Measurements from ENCODE around the gene BCCIP.

BCCIP gene

DNA sequence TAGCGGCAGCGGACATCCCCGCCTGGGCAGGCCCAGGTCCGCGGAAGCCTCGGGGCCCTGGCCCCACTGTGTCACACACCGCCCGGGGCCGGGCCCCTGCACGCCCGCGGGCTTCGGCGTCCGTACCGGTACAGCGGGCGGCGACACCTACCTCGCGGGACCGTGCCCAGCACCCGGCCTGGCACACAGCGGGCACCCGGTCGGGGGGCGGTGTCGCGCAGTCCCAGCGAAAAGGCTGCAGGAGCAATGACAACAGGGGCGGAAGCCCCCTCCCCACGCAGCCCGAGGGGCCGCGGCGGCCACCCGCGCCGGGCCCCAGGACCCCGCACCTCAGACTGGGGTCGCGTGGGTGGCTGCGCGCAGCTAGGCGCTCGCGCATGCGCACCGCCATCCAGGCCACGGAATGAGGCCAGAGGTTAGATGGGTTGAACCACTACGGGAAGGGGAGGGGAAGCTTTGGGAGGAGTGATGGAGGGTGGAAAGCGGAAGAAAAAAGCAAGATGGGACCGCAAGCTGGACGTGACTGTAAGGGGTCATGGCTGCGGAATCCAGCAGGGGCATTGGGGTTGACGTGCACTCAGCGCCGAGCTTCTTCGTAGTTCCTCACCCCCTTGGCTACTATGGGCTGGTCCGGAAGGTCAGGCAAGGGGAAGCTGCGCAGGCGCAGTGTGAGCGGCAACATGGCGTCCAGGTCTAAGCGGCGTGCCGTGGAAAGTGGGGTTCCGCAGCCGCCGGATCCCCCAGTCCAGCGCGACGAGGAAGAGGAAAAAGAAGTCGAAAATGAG lies at the start of gene BCCIP, which contains the start of gene UROS:
Gene BCCIP, plus strand, starts transcription at position 669 of the 785 bp plus-strand sequence. Its CDS starts 12 bp downstream, at position 681.
Gene UROS, minus strand, starts transcription at position 381 of the 785 bp plus-strand sequence. CDS start 6,759 bp downstream, outside the sequence.
- peak; percentile 83 for DNase-seq (ENCODE audit: low read depth)

DNA sequence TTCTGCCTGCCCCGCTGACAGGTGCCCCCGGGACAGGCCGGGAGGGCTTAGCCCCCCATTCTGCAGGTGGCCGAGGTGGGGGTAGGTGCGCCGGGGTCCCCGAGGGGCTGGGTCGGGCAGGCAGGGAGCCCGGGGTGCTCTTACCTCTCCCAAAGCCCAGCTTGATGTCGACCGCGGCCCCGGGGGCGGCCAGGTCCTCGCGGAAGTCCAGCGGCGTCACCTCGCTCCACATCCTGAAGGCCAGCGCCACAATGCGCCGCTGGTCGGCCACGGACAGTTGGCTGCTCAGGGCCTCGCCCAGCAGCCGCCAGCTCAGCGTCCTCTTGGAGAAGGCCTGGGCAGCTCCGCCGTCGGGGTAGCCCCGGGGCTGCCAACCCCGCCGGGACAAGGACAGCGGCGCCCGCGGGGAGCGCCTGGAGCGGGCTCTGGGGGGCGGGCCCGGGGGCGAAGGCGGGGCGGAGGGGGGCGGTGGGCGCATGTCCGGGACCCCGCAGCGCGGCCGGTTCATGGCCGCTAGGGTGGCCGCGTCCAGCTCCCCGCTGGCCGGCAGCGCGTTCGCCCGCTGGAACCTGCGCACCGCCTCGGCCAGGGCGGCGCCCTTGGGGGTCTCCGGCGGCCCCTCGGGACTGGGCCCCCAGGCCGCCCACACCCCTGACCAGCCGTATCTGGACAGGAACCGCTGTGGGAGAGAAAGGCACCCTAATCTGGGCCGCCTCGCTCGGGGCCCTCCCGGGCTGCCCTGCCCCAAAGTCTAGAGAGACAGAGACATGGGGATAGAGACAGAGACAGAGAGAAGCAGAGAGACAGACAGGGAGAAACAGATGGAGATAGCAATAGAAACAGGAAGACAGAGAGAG lies 49.4 kb upstream of the BCCIP start:
- DNase-seq (ENCODE audit: low read depth): no peak

DNA sequence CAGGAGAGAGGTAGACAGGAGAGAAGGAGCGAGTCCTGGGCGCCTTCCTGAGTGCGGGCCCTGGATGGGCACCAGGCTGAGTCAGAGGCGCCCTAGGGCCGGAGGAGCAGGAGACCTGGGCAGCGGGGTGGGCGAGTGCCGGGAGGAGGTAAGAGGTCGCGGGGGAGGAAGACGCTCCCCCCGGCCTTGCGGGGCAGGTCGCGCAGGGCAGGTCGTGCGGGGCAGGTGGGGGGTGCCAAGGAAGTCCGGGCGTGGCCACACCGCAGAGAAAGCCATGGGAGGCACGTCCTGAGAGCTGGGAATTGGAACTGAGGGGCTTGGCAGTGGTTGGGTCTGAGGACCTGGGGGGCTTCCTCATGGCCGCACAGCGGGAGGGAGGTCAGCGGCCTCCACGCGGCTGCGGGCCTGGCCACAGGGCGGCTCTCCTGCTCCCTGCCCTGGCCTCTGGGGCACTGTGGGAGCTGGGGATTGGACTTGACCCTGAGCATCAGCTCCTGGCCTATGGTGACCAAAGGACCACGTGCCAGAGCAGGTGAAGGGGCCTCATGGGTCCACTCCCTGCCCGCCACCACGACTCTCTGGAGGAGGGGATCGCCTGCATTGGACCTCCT lies 48.7 kb upstream of the BCCIP start:
- no peak for DNase-seq (ENCODE audit: low read depth)

DNA sequence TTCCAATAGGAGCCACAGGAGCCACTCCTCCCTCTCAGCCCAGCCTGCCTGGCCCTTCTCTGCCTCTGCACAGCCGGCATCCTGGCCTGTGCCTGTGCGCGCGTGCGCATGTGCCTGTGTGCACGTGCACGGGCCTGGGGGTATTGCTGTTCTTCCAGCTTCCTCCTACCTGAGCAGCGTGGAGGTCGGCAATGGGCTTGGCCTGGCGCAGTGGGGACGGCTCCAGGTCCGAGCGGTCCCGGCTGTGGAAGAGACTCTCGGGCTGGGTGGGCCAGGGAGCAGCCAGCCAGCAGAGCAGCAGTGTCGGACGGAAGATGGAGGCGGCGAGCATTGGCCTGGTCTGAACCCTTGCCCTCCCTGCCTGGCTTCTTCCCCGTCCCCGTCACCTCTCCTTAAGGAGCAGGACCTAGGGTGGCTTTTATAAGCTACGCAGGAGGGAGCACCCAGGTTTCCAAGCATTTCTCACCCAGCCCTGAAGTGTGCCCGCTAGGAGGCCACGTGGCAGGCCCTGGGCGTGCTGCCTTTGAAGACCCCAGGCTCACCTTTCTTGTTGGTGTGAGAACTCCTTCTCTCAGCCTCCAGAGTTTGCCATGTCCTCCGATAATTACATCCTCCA lies 47.7 kb upstream of the BCCIP start, which contains the start of gene MMP21:
Gene MMP21, minus strand, starts transcription at position 331 of the 616 bp plus-strand sequence. Its CDS starts 0 bp downstream, at position 331.
- DNase-seq (ENCODE audit: low read depth): no peak

DNA sequence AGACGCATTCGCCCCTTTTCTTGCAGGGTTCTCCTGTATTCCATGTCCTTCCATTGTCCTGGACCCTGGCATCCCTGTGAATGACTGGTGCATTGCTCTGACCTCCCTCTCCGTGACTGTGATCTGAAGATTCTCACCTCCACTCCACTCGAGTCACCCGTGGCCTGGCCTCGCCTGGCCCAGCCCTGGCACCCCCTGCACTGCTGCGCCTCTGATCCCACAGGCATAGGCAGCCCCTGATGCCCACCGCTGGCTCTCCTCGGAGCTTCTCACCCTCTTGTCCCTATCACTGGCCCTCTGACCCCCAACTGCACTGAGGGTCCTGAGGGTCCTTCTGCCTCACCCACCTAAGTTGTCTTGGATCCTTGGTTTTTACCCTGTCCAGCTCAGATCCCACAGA lies 45.5 kb upstream of the BCCIP start:
- DNase-seq (ENCODE audit: low read depth): no peak

DNA sequence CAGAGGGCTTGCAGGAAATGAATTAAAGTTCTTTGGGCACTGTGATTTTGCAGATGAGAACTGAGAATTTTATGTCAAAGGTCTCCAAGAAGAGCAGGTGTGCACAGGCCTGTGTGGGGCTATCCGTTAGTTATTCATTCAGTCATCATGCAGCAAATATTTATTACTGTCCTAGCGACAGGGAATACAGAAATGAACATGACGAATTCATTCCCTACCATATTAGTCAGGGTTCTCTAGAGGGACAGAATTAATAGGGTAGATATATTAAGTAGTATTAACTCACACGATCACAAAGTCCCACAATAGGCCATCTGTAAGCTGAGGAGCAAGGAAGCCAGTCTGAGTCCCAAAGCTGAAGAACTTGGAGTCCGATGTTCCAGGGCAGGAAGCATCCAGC lies 44.8 kb upstream of the BCCIP start:
- no peak for DNase-seq (ENCODE audit: low read depth)

DNA sequence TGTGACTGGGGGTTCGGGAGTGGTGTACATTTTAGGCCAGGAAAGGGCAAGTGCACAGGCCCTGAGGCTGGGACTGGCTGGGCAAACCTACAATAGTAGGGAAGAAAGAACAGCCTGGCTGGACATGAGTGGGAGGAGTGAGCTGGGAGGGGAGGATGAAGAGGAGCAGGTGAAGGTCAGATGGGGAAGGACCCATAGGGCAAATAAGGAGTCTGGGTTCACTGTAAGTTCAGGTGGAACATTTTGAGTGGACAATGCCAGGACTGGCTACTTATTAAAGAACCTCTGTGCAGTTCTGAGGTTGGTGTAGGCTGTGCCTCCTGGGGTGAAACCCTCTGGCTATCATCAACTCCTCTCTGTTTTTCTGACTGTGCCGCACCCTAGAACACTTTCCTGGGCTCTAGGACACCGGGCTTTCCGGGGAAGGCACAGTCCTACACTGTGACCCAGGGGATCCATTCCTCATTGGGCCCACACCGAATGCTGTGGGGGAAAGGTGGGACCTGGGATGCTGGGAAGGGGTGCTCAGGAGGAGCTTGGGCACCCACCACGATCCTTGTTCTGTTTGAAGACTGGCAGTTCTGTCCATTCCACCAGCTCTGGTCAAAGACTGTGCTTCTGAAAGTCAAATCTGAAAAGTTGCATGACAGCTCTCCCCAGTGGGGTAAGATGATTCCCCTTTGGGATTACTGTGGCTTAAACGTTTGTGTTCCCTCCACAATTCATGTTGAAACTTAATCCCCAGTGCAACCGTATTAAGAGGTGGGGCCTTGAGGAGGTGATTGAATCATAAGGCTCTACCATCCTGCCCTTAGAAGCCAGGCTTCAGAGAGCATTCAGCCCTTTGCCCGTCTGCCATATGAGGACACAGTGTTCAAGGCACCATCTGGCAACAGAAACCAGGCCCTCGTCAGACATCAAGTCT lies 43.7 kb upstream of the BCCIP start:
- no peak for DNase-seq (ENCODE audit: low read depth)

DNA sequence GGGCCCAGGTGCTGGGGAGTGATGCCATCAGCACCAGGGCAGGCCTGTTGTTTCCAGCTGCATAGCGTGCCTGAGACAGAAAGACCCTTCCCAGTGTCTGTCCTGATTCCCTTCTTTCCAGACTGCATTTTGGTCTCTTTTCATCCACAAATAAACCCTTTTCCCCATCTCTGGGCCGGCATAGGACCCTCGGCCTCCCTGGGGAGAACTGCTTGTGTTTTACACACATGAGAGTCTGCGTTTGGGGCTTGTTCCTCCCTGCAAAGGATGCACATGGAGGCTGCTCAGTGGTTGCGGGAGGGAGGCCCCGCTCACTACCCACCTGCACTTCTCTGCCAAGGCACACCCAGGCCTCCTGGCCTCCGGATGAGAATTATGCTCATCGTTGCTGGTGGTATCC lies 42.0 kb upstream of the BCCIP start:
- no peak for DNase-seq (ENCODE audit: low read depth)

DNA sequence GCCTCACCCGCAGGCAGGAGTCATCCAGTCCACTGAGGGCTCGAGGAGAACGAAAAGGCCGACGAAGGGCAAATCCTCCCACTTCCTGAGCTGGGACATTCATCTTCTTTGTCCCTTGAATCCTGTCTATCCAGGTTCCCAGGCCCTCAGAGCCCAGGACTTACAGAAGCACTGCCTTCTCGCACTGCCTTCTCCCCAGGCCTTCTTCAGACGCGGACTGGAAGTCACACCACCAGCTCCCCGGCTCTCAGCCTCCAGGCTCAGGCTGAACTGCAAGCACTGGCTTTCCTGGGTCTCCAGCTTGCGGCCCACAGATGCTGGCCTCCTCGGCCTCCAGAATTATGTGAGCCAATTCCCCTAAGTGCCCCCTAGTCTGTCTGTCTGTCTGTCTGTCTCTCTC lies 41.3 kb upstream of the BCCIP start:
- DNase-seq (ENCODE audit: low read depth): no peak

DNA sequence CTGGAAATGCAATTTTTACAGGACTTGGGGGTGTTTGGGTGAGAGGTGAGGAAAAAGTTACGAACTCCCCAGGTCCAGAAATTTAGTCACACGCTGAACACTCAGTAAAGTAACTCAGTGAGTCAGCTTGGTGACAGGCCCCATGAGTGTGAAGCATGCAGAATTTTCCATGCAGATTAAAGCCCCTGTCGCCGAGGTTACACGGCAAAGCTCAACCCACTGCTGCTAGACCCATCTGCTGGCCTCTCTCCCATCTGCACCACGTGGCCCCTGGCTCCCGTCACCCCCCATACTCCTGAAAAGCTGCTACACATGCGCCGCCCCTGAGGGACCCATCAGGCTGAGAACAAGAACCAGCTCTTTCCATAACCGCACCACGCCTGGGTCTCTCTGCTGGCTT lies 40.7 kb upstream of the BCCIP start:
- DNase-seq (ENCODE audit: low read depth): no peak

DNA sequence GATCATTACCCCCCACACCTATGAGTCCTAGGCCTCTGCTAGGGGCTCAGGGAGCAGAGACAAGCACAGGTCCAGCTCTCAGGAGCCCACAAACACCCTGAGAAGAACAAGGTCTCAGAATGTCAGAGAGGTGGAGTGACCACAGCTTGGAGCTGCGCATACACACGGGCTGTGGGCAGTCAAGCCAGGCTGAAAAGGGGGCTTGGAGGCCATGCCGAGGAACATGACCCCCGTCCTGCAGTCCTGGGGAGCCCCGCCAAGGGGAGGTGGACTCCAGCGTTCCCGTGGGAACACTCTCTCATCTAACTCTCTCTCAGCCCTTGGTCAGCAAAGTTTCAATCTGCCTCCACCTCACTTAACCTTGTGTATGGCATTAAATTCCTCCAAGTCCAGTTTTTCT lies 39.9 kb upstream of the BCCIP start:
- no peak for DNase-seq (ENCODE audit: low read depth)

DNA sequence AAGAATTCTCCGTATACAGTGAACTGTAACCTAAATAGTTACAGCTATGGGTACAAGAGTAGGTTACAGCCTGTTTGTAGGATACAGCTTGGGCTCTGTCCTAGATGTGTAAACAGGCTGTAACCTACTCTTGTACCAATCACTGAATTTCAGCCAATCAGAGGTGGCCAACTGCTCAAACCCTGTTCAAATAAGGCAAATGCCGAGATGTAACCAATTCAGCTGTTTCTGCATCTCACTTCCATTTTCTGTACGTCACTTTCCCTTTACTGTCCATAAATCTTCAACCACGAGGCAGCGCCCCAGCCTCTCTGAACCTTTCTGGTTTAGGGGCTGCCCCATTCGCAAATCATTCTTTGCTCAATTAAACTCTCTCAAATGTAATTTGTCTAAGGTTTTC lies 39.4 kb upstream of the BCCIP start:
- no peak for DNase-seq (ENCODE audit: low read depth)

DNA sequence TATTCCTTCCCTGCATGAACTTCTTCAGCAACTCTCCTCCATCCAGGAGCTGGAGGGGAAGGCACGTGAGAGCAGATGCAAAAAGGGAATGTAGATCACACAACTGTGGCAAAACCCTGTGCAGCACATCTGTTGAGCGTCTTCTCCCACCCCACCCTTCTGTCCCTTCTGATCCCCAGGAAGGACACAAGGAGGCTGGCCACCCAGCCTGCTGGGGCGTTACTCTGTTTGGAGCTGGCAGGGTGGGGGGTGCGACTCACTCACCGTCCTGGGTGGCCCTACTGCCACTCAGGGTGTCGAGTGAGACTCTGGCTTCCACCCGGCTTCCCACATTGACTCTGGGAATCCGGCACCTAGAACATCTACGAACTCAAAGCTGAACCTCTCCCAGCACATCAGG lies 37.6 kb upstream of the BCCIP start:
- no peak for DNase-seq (ENCODE audit: low read depth)

DNA sequence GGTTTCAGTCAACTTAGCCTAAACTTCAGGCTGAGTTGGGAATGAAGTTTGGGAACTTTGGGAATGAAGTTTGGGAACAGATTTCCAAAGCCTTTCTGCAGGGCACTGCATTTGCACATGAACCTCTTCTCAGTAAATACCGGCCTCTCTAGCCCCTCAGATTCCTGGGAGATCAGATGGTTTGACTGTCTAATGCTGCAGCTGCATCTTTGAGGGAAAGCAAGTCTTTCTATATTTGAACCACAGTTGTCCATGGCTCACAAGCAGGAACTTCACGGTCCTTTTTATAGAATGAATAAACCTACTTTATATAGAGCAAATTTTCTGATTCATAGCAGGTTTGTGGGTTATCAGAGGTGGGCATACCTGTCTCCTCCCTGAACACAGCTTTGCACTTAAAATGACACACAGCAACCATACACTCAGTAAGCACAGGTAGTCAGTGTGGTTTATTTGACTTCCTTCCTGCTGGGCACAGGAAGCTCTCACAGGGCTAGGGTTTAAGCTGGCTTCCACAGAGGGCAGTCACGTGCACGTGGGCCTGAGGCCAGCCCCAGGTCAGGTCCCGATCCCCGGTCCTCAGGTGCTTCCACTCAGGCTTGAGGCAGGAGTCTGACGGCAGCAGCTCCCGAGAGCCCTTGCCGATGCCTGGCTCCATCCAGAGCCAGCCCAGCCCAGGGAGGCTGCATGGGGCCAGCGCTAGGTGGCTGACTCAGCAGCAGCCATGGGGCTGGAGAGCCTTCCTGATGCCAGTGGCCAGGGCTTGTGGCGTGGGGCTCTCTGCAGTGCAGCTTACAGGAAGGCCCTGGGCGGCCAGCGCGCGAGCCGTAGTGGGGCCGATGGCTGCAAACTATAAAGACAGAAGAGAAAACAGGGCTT lies 35.0 kb upstream of the BCCIP start:
- DNase-seq (ENCODE audit: low read depth): no peak

DNA sequence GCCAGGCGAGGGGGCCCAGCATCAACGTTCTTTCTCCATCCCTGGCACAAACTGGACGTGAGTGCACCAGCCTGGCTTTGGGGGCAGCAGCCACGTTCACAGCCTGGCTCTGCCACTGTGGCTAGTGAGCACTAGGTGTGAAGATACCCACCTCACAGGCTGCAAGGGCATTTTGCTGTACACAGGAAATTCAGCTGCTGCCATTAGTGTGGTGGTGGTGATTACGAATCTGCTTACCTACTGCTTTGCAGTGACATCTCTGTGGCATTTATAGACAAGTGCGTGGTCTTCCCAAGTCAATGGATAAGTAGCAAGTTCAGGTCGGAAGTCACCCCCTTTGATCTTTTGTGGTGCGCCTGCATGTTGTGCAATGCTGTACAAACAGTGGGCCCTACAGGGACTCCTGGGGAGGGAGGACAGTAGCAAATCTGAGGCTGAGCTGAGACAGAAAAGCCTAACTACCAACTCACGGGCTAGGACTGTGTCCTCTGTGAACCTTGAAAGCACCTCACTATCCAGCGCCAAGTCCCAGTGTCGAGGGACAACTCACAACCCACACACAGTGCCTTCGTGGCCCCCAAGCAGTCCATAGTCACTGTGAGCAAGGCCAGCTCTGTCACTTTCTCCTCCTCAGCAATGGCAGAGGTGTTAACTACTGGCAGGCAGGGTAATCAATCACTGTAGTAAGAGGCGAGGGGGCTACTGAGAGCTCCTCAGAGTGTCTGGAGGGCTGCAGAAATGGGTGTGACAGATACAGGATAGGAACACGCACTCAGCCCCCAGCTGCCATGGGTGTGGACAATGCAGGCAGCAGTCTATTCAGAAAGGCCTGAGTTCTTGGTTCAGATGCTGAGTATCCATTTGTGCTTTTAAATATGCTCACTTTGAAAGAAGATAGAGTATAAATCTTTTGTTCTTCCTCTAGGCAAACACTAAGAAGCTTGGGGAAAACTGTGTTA lies 30.7 kb upstream of the BCCIP start:
- DNase-seq (ENCODE audit: low read depth): no peak

DNA sequence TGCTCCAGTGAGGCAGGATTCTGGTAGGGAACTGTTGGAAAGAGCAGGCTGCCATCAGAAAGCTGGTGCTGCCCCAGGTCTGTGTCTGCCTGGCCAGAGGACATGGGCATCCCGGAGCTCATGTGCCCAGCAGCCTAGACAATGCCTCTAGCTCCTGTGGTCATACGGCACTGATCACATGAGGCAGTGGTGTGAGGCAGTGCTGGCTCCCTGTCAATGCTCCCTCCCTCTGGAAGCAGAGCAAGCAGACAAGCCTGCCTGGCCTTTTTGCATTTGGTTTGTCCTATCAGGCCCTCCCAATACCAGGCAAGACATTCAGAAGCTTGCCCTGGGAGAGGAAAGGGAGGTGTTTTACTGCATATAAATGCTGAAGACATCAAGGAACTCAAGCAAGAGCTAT lies 28.2 kb upstream of the BCCIP start:
- no peak for DNase-seq (ENCODE audit: low read depth)

DNA sequence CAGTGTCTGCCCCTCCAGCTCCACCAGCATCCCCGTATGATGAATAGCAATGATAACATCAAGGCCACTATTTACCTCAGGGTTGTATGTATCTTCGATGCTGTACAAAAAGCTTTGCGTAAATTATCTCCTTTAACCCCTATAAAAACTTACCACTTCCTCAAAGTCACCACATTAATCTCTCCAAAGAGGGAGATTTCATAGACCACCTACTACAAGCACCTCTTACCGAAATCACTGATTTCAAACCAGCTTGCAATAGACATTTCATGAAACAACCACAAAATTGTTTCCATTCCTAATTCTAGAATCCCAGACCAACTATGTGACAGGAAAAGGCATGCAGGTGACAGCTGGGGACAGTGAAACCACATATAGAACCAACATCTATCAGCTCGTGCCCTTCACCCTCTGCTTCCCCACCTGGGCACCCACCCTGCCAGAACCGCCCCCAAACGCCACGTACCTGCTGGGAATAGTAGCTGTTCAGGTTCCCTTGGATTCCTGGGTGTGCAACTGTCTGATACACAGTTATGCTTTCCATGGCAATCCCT lies 27.6 kb upstream of the BCCIP start:
- no peak for DNase-seq (ENCODE audit: low read depth)

DNA sequence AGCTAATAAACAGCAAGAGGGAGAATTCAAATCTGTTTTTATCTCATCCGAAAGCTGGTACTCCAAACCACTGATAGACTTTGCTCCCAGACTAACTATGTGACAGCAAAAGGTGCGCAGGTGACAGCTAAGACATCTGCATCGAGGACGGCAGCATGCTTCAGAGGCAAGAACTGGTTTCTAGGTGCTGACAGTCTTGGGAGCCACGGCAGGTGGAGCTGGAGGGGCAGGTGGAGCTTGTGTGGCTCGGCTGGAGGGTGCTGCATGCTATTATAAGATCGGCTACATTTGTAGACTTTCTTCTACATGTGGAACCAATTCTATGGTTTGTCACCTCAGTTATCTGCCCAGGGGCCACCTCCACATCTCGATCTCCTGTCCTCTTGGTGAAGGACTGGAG lies 25.9 kb upstream of the BCCIP start:
- no peak for DNase-seq (ENCODE audit: low read depth)

All from stimulated activated CD8-positive, alpha-beta memory T cell treated with anti-CD3 and anti-CD28 coated beads, Interleukin-12 subunit alpha, Interleukin-12 subunit beta, amount 100 ng/mL, for 4 hours (primary cell).